ENCODE measurements around the gene ROCK2.

The ROCK2 gene

DNA sequence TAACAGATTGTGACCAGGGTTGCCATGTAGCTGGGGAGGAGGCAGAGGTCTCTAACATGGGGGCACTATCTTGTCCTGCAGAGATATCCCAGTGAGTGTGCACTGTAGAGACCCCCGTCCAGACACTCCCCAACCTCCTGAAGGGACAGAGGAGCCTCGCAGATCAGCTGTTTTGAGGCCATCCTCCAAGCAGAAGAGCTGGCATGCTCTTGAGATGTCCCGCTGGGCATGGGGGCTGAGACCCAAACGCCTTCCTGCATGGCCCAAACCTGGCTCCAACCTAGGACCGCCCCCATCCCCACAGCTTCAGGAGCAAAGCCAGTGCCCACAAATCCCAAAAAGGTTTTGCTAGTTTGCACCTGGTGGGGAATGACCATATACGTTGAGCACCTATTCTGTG is 191.8 kb downstream of the ROCK2 start:
- DNase-seq (ENCODE audit: low read depth): no peak

DNA sequence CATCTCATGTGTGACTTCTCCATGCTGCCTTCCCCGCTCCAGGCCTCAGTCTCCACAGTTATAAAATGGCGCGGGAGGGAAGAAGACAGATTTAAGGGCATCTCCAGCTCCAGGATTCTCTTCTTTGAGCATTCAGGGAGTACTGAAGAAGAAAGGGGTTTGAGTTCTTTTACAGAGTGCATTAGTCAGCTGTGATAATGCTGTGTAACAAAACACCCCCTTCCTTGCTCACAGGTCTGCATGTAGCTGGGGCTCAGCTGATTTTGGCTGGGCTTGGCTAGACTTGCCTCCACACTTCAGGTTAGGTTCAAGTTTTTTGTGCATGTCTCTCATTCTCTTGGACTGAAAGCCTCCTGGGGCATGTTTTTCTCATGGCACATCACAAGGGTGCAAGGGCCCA is 197.2 kb downstream of the ROCK2 start:
- DNase-seq (ENCODE audit: low read depth): no peak

DNA sequence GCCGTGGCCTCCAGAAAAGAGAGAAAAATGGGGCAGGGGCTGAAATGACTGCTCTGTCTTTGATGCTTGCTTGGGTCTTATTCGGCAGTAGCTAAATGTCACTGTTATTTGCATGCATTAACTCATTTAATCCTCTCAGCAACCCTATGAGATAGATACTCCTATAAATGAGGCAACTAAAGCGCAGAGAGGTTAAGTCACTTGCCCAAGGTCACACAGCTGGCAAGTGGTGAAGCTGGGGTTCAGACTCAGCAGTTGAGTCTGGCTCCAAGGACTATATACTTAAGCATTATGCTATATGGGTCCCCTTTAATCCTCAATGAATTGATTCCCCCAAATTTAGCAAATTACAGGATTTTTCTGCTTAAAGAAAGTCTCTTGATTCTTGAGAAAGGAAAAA is 198.4 kb downstream of the ROCK2 start:
- DNase-seq (ENCODE audit: low read depth): no peak

DNA sequence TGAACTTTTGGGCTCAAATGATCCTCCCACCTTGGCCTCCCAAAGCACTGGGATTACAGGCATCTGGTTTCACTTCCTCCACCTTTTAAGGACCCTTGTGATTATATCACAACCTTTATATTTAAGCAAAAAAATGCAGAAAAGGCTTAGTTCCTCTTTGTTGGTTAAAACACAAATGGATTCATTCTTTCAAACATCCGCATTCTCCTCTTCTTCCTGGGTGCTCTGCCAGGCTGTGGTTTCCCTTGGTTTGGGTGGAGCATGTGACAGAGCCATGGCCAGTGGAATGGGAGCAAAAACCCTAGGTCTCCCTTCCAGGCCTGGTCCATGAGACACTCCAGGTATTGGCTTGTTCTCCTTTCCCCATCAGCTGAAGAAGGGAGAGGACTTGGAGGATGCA is 199.1 kb downstream of the ROCK2 start:
- no peak for DNase-seq (ENCODE audit: low read depth)

DNA sequence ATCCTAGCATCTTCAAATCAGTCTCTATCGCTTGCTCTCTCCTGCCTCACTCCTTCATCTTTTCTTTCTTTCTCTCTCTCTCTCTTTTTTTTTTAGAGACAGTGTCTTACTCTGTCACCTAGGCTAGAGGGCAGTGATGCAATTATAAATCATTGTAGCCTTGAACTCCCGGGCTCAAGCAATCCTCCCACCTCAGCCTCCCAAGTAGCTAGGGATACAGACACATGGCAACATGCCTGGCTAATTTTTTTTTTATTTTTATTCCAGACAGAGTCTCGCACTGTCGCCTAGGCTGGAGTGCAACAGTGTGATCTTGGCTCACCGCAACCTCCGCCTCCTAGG is 199.7 kb downstream of the ROCK2 start:
- DNase-seq (ENCODE audit: low read depth): no peak

DNA sequence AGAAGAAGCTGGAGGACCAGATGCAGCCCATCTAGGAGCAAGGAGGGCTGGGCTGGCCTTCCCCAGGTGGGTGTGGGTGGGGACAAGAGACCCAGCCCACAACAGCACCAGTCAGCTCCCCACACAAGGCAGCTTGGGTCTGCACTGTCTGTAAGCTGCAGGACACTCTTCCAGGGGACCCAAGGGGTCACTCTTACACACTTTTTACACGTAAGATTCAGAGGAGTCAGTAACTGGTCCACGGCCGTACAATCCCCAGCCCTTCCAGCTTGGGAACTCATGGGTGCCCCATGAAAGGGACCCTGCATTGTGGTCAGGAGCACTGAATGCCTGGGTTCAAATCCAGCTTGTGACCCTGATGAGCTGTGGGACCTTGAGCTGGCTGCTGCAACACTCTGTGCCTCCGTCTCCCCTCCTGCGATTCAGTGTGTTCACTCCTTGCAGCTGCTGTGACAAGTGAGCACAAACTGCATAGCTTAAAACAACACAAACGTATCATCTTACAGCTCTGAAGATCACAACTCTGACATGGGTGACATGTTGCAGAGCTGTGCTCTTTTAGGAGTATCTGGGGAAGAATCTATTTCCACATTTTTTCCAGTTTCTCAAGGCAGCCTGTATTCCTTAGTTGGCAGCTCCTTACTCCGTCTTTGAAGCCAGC is 200.2 kb downstream of the ROCK2 start:
- DNase-seq (ENCODE audit: low read depth): no peak

DNA sequence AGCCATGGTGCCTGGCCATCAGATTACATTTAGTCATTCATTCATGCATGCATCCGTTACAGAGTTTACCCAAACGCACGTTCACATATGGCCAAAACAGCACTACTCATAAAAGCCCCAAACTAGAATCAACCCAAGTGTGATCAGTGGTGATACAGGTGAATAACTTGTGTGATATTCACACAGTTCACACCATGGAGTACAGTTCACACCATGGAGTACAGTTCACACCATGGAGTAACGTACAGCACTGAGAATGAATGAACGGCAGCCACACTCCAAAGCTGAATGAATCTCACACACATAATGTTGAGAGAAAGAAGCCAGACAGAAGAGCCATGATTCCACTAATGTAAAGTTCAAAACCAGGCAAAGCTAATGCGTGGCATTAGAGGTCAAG is 201.4 kb downstream of the ROCK2 start:
- DNase-seq (ENCODE audit: low read depth): no peak

DNA sequence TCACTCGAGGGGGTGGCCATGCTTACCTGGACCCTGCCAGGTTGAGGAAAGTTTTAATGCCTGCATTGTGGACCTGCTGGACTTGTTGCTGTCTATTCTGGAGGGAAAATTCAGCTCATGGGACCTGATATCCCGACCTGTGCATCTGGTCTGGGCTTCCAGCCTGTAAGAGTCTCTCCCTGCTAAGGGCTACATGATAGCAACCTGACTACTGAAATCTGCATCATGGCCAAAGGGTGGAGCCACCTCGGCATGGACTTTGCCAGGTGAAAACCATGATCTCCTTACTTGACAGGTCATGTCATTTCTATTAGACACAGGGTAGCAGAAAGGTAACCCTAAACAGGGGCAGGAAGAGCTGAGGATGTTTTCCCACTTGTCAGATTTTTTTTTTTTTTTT is 202.1 kb downstream of the ROCK2 start:
- no peak for DNase-seq (ENCODE audit: low read depth)

DNA sequence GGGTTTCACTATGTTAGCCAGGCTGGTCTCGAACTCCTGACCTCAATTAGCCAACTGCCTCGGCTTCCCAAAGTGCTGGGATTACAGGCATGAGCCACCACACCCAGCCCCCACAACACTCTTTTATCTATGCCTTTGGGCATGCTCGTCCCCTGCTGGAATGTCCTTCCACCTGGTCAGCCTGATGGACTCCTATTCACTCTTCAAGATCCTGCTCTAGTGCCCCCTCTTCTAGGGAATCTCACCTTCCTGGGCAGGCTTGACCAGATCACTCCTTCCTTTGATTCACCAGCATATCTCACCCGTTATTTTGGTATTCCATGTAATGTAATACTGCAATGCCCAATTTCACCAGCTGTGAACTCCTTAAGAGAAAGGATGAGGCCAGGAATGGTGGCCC is 203.1 kb downstream of the ROCK2 start:
- no peak for DNase-seq (ENCODE audit: low read depth)

DNA sequence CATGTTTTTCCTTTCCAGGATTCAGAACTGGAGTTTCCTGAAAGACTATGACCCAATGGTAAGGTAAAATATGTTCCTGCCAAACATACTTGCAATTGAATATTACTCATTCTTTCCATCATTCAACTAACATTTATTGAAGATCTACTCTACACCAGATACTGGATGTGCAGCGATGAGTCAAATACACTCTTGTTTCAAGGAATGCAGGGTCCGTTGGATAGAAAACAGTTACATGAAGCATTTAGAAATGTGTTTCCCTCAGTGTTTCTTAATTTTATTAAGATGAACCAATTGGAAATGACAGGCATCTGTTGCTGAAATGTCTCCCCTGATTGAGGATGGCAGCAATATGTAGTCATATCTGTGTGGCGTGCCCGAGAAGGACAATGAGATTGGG is 203.9 kb downstream of the ROCK2 start:
- no peak for DNase-seq (ENCODE audit: low read depth)

DNA sequence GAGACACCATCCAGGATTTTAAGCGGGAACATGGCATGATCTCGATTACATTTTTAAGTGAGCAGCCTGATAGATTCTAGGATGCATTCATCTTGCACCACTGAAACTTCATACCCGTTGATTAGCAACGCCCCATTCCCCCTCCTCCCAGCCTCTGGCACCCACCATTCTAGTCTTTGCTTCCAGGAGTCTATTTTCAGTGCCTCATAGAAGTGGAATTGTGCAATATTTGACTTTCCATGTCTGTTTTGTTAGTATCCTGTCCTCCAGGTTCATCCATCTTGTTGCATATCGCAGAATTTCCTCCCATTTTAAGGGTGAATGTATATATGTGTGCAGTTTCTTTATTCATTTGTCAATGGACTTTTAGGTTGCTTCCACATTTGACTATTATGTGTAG is 210.1 kb downstream of the ROCK2 start:
- DNase-seq (ENCODE audit: low read depth): no peak

DNA sequence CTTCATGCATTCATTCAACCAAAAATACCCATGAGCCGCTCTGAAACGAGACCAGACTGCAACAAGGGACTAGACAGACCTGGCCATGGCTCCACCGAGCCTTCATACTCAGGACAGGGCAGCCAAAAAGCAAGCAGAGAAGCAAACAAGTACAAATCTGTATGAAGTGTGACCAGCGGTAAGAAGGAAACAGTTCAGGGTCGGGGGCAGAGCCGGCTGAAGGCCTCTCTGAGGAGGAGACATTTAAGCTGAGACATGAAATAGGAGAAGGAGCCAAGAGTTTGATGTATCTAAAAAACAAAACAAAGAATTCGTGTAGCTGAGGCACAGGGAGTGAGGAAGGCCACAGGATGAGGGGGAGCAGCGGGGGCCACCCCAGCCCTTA is 210.5 kb downstream of the ROCK2 start:
- no peak for DNase-seq (ENCODE audit: low read depth)

DNA sequence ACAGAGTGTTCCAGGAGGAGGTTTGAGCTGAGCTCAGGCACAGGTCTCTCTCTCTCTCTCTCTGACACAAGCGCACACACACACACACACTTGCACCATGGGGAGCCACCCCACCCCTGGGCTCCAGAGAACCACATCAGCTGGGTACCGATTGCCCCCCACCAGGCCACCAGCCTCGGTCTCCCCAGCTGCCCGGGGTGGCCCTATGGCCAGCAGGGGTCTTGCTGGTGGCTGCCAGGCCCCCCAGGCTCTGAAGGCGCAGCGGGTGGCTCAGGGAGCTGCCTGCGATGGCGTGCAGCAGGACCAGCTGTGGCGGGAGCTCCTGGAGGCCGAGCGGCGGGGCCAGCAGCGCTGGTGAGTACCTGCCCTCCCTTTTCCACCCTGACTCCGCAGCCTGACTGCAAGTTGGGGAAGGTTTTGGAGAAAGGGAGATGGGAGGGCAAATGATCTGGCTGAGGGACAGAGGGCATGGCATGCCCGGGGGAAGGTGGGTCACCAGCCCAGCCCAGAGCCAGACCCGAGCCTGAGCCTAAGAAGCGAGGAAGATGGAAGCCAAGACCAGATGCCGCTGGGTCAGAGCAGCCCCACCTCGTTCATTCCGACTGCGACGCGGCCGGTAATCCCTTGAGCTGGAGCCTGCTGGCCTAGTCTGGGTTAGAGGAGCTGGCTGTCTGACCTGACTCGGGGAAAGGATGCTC is 211.0 kb downstream of the ROCK2 start:
- DNase-seq (ENCODE audit: low read depth): no peak

DNA sequence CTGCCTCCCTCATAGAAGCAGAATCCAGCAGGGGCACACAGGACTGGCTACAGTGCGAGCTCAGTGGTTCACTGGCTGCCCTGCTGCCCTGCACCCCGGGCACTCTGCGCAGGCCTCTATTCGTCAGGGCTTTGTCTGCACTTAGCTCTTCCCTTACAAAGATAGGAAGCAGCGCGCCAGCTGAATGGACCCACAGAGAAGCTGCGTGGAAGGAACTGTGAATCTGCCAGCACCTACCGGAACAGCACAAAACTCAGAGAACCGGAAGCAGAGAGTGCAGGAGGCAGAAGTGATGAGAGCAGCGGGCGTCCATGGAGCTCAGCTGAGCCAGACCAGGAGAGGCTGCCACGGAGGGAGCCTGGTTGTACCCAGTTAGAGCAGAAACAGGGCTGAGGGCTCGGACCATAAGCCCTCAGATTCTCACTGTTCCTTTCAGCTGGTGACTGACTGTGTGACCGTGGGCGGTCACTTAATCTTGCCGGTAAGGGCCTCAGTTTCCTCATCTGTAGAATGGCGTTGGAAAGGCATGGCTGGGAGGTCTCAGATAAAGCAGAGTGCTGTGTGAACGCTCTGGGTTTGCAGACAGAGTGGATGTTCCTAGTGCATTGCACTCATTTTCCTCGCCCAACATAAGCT is 212.3 kb downstream of the ROCK2 start:
- DNase-seq (ENCODE audit: low read depth): no peak

DNA sequence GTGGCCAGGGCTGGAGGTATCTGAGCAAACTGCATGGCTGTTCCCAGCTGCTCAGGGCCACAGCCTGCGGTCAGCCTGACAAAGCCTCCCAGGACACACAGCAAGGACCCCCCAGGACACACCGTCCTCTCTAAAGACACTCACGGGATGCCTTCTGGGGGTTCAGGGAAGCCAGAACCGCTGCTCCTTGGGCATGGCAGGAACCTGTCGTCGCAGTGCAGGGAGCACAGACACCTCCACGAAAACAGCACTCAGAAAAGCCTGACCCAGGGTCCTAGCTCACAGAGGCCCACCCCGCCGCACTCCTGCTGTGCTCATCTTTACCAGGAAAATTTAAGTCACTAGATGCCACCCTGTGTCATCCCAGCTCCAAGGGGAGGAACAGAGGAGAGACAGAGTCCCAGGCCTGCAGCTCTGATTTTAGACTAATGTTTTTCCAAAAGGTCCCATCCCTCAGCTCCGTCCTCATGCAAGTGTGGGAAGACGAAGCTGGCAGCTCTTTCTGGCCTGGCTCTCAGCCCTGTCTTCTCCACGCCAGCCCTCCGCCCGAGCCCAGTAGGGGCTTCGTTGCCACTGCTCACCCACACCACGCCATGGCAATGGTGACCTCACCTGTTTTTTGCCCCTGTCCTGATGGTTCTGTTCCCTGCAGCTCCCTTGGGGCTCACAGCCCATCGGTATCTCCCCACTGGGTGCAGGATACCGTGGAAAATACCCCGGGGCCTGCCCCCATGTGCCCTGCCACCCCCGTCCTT is 213.1 kb downstream of the ROCK2 start:
- no peak for DNase-seq (ENCODE audit: low read depth)

Data from fibroblast of the conjunctiva (primary cell).